WTC11 (cell line): ENCODE data around the gene PACS1. TPM values are rescaled to one million over a fixed set of nuclear protein-coding genes. Genes with fewer than 3 reads are reported as not detected.

Source experiments
- ATAC-seq: fragments of 200-7000 bp; cut with Tn5 transposase; 2 replicates; pipeline ENCODE4 v1.10.0; 2021; ENCODE audit warnings: mild to moderate bottlenecking, moderate library complexity
- CTCF ChIA-PET: fragments of 300-600 bp; sonication (Branson Sonifier 250); formaldehyde crosslinking; loops from one replicate; lab custom pipeline; 2021; ENCODE audit warnings: antibody characterized with exemption; lab: Charles Lee
- POLR2A ChIA-PET: fragments of 350-600 bp; sonication (Branson Sonifier 250); formaldehyde crosslinking; loops from one replicate; lab custom pipeline; 2021; ENCODE audit warnings: antibody characterized with exemption; lab: Charles Lee
- DNase-seq: peaks from one replicate; pipeline ENCODE4 v3.0.0; 2021; ENCODE audit warnings: low spot score
- H3K27ac Mint-ChIP-seq: 2 replicates; pipeline ENCODE4 v1.8.0; 2021; ENCODE audit warnings: mixed read lengths
- H3K27me3 Mint-ChIP-seq: 2 replicates; pipeline ENCODE4 v1.8.0; 2021; ENCODE audit warnings: low read depth, mild to moderate bottlenecking, moderate library complexity, mixed read lengths
- H3K36me3 Mint-ChIP-seq: 2 replicates; pipeline ENCODE4 v1.8.0; 2021; ENCODE audit warnings: mixed read lengths
- H3K4me1 Mint-ChIP-seq: 2 replicates; pipeline ENCODE4 v1.8.0; 2022; ENCODE audit warnings: mixed read lengths
- H3K4me3 Mint-ChIP-seq: 2 replicates; pipeline ENCODE4 v1.8.0; 2021; ENCODE audit warnings: mild to moderate bottlenecking, moderate library complexity, mixed read lengths
- H3K9me3 Mint-ChIP-seq: 2 replicates; pipeline ENCODE4 v1.8.0; 2021; ENCODE audit warnings: mixed read lengths
- E2F4 ChIP-seq: sonication (generic); formaldehyde crosslinking; IDR thresholded peaks from 2 replicates; pipeline ENCODE4 v1.8.1; 2022; ENCODE audit warnings: low read depth, mild to moderate bottlenecking, moderate library complexity, missing genetic modification reagents, borderline replicate concordance
- ESRRA ChIP-seq: sonication (generic); formaldehyde crosslinking; IDR thresholded peaks from 2 replicates; pipeline ENCODE4 v1.8.1; 2022; ENCODE audit warnings: mild to moderate bottlenecking, missing genetic modification reagents, borderline replicate concordance
- FOXP4 ChIP-seq: sonication (generic); formaldehyde crosslinking; IDR thresholded peaks from 2 replicates; pipeline ENCODE4 v1.8.0; 2022; ENCODE audit warnings: mild to moderate bottlenecking, missing genetic modification reagents
- JAZF1 ChIP-seq: fragments of 250-450 bp; sonication (Bioruptor Pico); IDR thresholded peaks from 2 replicates; pipeline ENCODE4 v1.9.0; 2021; ENCODE audit warnings: moderate library complexity, mild to moderate bottlenecking, inconsistent platforms
- KAT7 ChIP-seq: sonication (generic); formaldehyde crosslinking; IDR thresholded peaks from 2 replicates; pipeline ENCODE4 v1.8.1; 2023; ENCODE audit warnings: missing genetic modification reagents, mild to moderate bottlenecking, borderline replicate concordance
- MAX ChIP-seq: sonication (generic); formaldehyde crosslinking; IDR thresholded peaks from 2 replicates; pipeline ENCODE4 v1.8.0; 2022; ENCODE audit warnings: mild to moderate bottlenecking, missing genetic modification reagents
- MXD4 ChIP-seq: fragments of 250-450 bp; sonication (Bioruptor Pico); IDR thresholded peaks from 2 replicates; pipeline ENCODE4 v1.8.0; 2021; ENCODE audit warnings: mild to moderate bottlenecking, moderate library complexity, borderline replicate concordance
- NFYB ChIP-seq: sonication (generic); formaldehyde crosslinking; conservative IDR thresholded peaks from 2 replicates; pipeline ENCODE4 v1.8.0; 2022; ENCODE audit warnings: low read depth, missing genetic modification reagents
- PRRX2 ChIP-seq: fragments of 250-450 bp; sonication (Bioruptor Pico); IDR thresholded peaks from 2 replicates; pipeline ENCODE4 v1.8.0; 2021; ENCODE audit warnings: mild to moderate bottlenecking
- SOX15 ChIP-seq: fragments of 250-450 bp; sonication (Bioruptor Pico); IDR thresholded peaks from 2 replicates; pipeline ENCODE4 v1.9.0; 2021; ENCODE audit warnings: mild to moderate bottlenecking
- SP1 ChIP-seq: sonication (generic); formaldehyde crosslinking; conservative IDR thresholded peaks from 2 replicates; pipeline ENCODE4 v1.8.1; 2022; ENCODE audit warnings: missing genetic modification reagents
- TEAD1 ChIP-seq: sonication (generic); formaldehyde crosslinking; IDR thresholded peaks from 2 replicates; pipeline ENCODE4 v1.8.0; 2022; ENCODE audit warnings: mild to moderate bottlenecking, missing genetic modification reagents
- ZNF121 ChIP-seq: sonication (generic); formaldehyde crosslinking; IDR thresholded peaks from 2 replicates; pipeline ENCODE4 v1.8.0; 2023; ENCODE audit warnings: missing genetic modification reagents
- ZNF263 ChIP-seq: sonication (generic); formaldehyde crosslinking; IDR thresholded peaks from 2 replicates; pipeline ENCODE4 v1.8.1; 2022; ENCODE audit warnings: low read depth, mild to moderate bottlenecking, moderate library complexity, missing genetic modification reagents
- total RNA-seq: library from RNA; stranded (reverse); gene quantifications from 3 replicates; pipeline ENCODE4 v1.2.3, GENCODE V29; 2021

PACS1 gene
- total RNA-seq, 1 experiment from 2014 or later = 34.8 TPM

GRCh38 chr11:66150725-66151124 lies 80.7 kb downstream of the PACS1 start (continued):
- TF ChIP-seq FOXP4 (CRISPR knock-in tag) = no peak

- DNase-seq (no peak), ATAC-seq (no peak)
- no peak overlapping the region for H3K4me3 Mint-ChIP-seq
- H3K4me1 Mint-ChIP-seq = 0 out of 2 replicates have a peak, but pooled peaks cover 3% of the 10 kb centered on the region
- H3K9me3 Mint-ChIP-seq = 0 out of 2 replicates have a peak, but pooled peaks cover 4% of the 10 kb centered on the region
- H3K36me3 Mint-ChIP-seq = peaks cover 2% of the 10 kb centered on the region
- no peak for TF ChIP-seq JAZF1 (CRISPR knock-in tag)
- TF ChIP-seq MAX (CRISPR knock-in tag) = no peak
- no peak for TF ChIP-seq SOX15
- TF ChIP-seq PRRX2 (CRISPR knock-in tag) = no peak
- TF ChIP-seq FOXP4 (CRISPR knock-in tag) = no peak
- no peak for TF ChIP-seq KAT7 (CRISPR knock-in tag)
- TF ChIP-seq SP1 (CRISPR knock-in tag) = no peak
- no peaks in the 10 kb centered on the region for H3K27me3 Mint-ChIP-seq
- ChIA-PET CTCF (interaction anchor here (1.1 to 1.7 kb wide), 2 partner anchors 72 to 83 kb away, joined by 3 to 9 read pairs; no protein-coding TSS in a partner anchor), POLR2A (no interaction called here)
- H3K27ac Mint-ChIP-seq = no peak overlapping the region
These were observed 81.2 kb downstream of the PACS1 start for GRCh38 chr11:66151273-66151672.

GRCh38 chr11:66154109-66154508 lies 84.0 kb downstream of the PACS1 start:
- ATAC-seq (no peak), DNase-seq (no peak)
- Mint-ChIP-seq H3K9me3 (no peaks in the 10 kb centered on the region), H3K27me3 (no peaks in the 10 kb centered on the region), H3K4me1 (0 out of 2 replicates have a peak, but pooled peaks cover 3% of the 10 kb centered on the region), H3K27ac (no peak overlapping the region), H3K36me3 (no peaks in the 10 kb centered on the region)
- ChIA-PET POLR2A (no interaction called here), CTCF (interaction anchor here (1.0 kb wide), 1 partner anchor 68 kb away, joined by 4 read pairs; no protein-coding TSS in a partner anchor)
- TF ChIP-seq ZNF121 (CRISPR knock-in tag) (0 out of 2 replicates have a peak, but pooled peaks have one; percentile 33), ZNF263 (CRISPR knock-in tag) (no peak), MXD4 (no peak), E2F4 (CRISPR knock-in tag) (no peak), ESRRA (CRISPR knock-in tag) (no peak), NFYB (CRISPR knock-in tag) (no peak)
- TF ChIP-seq, all 79 proteins: peak for 1
- H3K4me3 Mint-ChIP-seq = no peak overlapping the region

GRCh38 chr11:66155387-66156073 lies 85.5 kb downstream of the PACS1 start:
- ChIA-PET CTCF (interaction anchor here (1.4 kb wide), 1 partner anchor 111 kb away, joined by 3 read pairs; no protein-coding TSS in a partner anchor), POLR2A (no interaction called here)
- ATAC-seq (no peak), DNase-seq (no peak)
- no peak for TF ChIP-seq TEAD1
- Mint-ChIP-seq H3K4me3 (no peak overlapping the region), H3K36me3 (no peaks in the 10 kb centered on the region), H3K27me3 (no peaks in the 10 kb centered on the region), H3K9me3 (no peaks in the 10 kb centered on the region), H3K4me1 (0 out of 2 replicates have a peak, but pooled peaks cover 3% of the 10 kb centered on the region), H3K27ac (no peak overlapping the region)
